GM12878 (cell line): Measurements from ENCODE around the gene PAPLN. TPM values are rescaled to one million over a fixed set of nuclear protein-coding genes. Genes with fewer than 3 reads are reported as not detected.
A peak's percentile ranks its signal among the peaks of the same experiment; 100 is the strongest.

Experiments
- E2F8 ChIP-seq: fragments of 450-650 bp; IDR thresholded peaks from 2 replicates; pipeline ENCODE4 v1.6.1; 2018; ENCODE audit warnings: mild to moderate bottlenecking, low read depth, moderate library complexity; ENCODE audit not compliant: partially characterized antibody
- E4F1 ChIP-seq: fragments of 450-650 bp; IDR thresholded peaks from 2 replicates; pipeline ENCODE4 v1.6.1; 2018; ENCODE audit warnings: borderline replicate concordance, mild to moderate bottlenecking; ENCODE audit not compliant: partially characterized antibody
- ELK1 ChIP-seq: IDR thresholded peaks from 2 replicates; pipeline ENCODE4 v1.6.1; 2012; ENCODE audit warnings: low read depth, low read length, improper control_type of control experiment
- ETV6 ChIP-seq, 2 experiments: fragments of 450-650 bp in 1 of 2; IDR thresholded peaks in 1 of 2; conservative IDR thresholded peaks in 1 of 2; 2 replicates each; pipeline ENCODE4 v1.6.1; 2014; ENCODE audit warnings: antibody characterized with exemption in 1 of 2, borderline replicate concordance in 1 of 2, low read depth in 1 of 2, mild to moderate bottlenecking in 1 of 2, moderate library complexity in 1 of 2
- EZH2 ChIP-seq: IDR thresholded peaks from 2 replicates; pipeline ENCODE4 v1.6.1; 2012; ENCODE audit warnings: low read depth, mild to moderate bottlenecking, control low read depth, inconsistent platforms, low read length, borderline replicate concordance; ENCODE audit not compliant: control insufficient read depth
- FOS ChIP-seq: IDR thresholded peaks from 3 replicates; pipeline ENCODE4 v1.6.1; 2011; ENCODE audit warnings: borderline replicate concordance; ENCODE audit not compliant: insufficient read length; ENCODE audit errors: extremely low read depth
- FOXK2 ChIP-seq: fragments of 450-650 bp; IDR thresholded peaks from 2 replicates; pipeline ENCODE4 v1.6.1; 2017; ENCODE audit warnings: mild to moderate bottlenecking, moderate library complexity
- HCFC1 ChIP-seq: fragments of 150-350 bp; IDR thresholded peaks from 2 replicates; pipeline ENCODE4 v1.6.1; 2014; ENCODE audit warnings: low read length
- IKZF1 ChIP-seq: fragments of 450-650 bp; conservative IDR thresholded peaks from 2 replicates; pipeline ENCODE4 v1.6.1; 2017; ENCODE audit warnings: antibody characterized with exemption, mild to moderate bottlenecking
- KAT2A ChIP-seq: conservative IDR thresholded peaks from 2 replicates; pipeline ENCODE4 v1.6.1; 2011; ENCODE audit warnings: low read depth, low read length; ENCODE audit not compliant: control insufficient read depth
- KLF5 ChIP-seq: fragments of 450-650 bp; IDR thresholded peaks from 2 replicates; pipeline ENCODE4 v1.6.1; 2014; ENCODE audit warnings: mild to moderate bottlenecking; ENCODE audit not compliant: partially characterized antibody
- LARP7 ChIP-seq: fragments of 450-650 bp; IDR thresholded peaks from 2 replicates; pipeline ENCODE4 v1.6.1; 2017; ENCODE audit warnings: mild to moderate bottlenecking
- NFYB ChIP-seq: IDR thresholded peaks from 2 replicates; pipeline ENCODE4 v1.6.1; 2011; ENCODE audit warnings: low read depth, mild to moderate bottlenecking, low read length, improper control_type of control experiment, moderate library complexity; ENCODE audit not compliant: insufficient read depth
- RB1 ChIP-seq: fragments of 450-650 bp; formaldehyde crosslinking; IDR thresholded peaks from 2 replicates; pipeline ENCODE4 v1.6.1; 2017; ENCODE audit warnings: mild to moderate bottlenecking, borderline replicate concordance
- SREBF2 ChIP-seq: IDR thresholded peaks from 2 replicates; pipeline ENCODE4 v1.6.1; 2012; ENCODE audit warnings: mild to moderate bottlenecking, low read length
- STAT1 ChIP-seq: fragments of 450-650 bp; conservative IDR thresholded peaks from 2 replicates; pipeline ENCODE4 v1.6.1; 2014; ENCODE audit warnings: antibody characterized with exemption, mild to moderate bottlenecking
- WRNIP1 ChIP-seq: IDR thresholded peaks from 2 replicates; pipeline ENCODE4 v1.6.1; 2011; ENCODE audit warnings: low read depth, low read length, improper control_type of control experiment, borderline replicate concordance
- ZBTB33 ChIP-seq: fragments of 450-650 bp; IDR thresholded peaks from 2 replicates; pipeline ENCODE4 v1.6.1; 2017; ENCODE audit warnings: mild to moderate bottlenecking
- ZNF207 ChIP-seq: fragments of 450-650 bp; IDR thresholded peaks from 2 replicates; pipeline ENCODE4 v1.6.1; 2014; ENCODE audit warnings: antibody characterized with exemption, mild to moderate bottlenecking, borderline replicate concordance
- ZNF384 ChIP-seq: IDR thresholded peaks from 2 replicates; pipeline ENCODE4 v1.6.1; 2012; ENCODE audit warnings: low read depth, mild to moderate bottlenecking, low read length, improper control_type of control experiment, borderline replicate concordance
- ZSCAN29 ChIP-seq: fragments of 450-650 bp; IDR thresholded peaks from 2 replicates; pipeline ENCODE4 v1.6.1; 2017; ENCODE audit warnings: mild to moderate bottlenecking, moderate library complexity
- polyA plus RNA-seq, 11 experiments: library from polyadenylated mRNA; depleted of rRNA in 4 of 11; unstranded in 6 of 11; stranded (reverse) in 5 of 11; fragments of >200 nt; fragmentation: Nextera tagmentation in 4 of 11; fragmentation: Illumina TruSeq in 1 of 11; extraction: Ambion mirVana in 4 of 11; extraction: Trizol in 1 of 11; gene quantifications; 1 replicate in 1 of 11; 2 replicates in 10 of 11; pipeline versions ENCODE4 v1.2.1 to v1.2.3, GENCODE V29; 2011 to 2016; ENCODE audit warnings: inconsistent platforms in 2 of 11, missing spikeins in 2 of 11, low read depth in 1 of 11
- total RNA-seq, 4 experiments: library from RNA; depleted of rRNA in 3 of 4; stranded (reverse); fragments of >200 nt in 3 of 4; fragmentation: Illumina TruSeq in 1 of 4; extraction: Trizol in 1 of 4; gene quantifications; 2 replicates each; pipeline versions ENCODE4 v1.2.1 to v1.2.3, GENCODE V29; 2013 to 2021

Gene PAPLN
- total and polyA plus RNA-seq, 10 of the 15 experiments (the other 5 are each of a cell fraction or from before 2014, with no cell fraction given): 1.8 to 19.8 (median 7.4) TPM

- TF ChIP-seq E4F1 (no peak), ETV6 (conservative IDR thresholded peaks at IDR 0.05 in 1 of 2, IDR thresholded peaks at IDR 0.05 in 1 of 2; ENCODE audit: borderline replicate concordance in 1 of 2, low read depth in 1 of 2) (no peak), STAT1 (no peak), E2F8 (no peak), ZNF207 (no peak), FOS (no peak), EZH2 (no peak), ELK1 (no peak), LARP7 (no peak), FOXK2 (no peak), NFYB (no peak), IKZF1 (peak; percentile 45), HCFC1 (no peak), ZNF384 (no peak), RB1 (no peak), WRNIP1 (no peak), SREBF2 (no peak), ZSCAN29 (no peak), ZBTB33 (no peak), KLF5 (no peak), KAT2A (no peak)
Measured at GRCh38 chr14:73290279-73290678, 53.0 kb downstream of the PAPLN start (continued).
